Right lobe of liver (tissue), 6 donors: ENCODE results near the gene CACNA1D. TPM values are rescaled to one million over a fixed set of nuclear protein-coding genes. Genes with fewer than 3 reads are reported as not detected.

Source experiments
- ATAC-seq, 4 donors: fragments of 200-7000 bp; cut with Tn5 transposase; one replicate each; pipeline ENCODE4 v1.9.1; 2020; ENCODE audit warnings: mild to moderate bottlenecking in 4 of 4, moderate library complexity in 4 of 4
- DNase-seq, 3 donors: peaks; one replicate each; pipeline ENCODE4 v3.0.0-alpha.2; 2020
- H3K27ac ChIP-seq, 3 donors: fragments of 200-600 bp; one replicate each; pipeline ENCODE4 v1.8.0; 2022
- H3K27me3 ChIP-seq, 2 donors: fragments of 200-600 bp; one replicate each; pipeline ENCODE4 v1.8.0; 2022
- H3K36me3 ChIP-seq, 4 donors: fragments of 200-600 bp; sonication (generic) in 1 of 4; one replicate each; pipeline versions ENCODE4 v1.5.1 to v1.8.0; 2017 to 2022; ENCODE audit warnings: control low read depth in 1 of 4
- H3K4me1 ChIP-seq, 4 donors: fragments of 200-600 bp; sonication (generic) in 1 of 4; one replicate each; pipeline versions ENCODE4 v1.5.1 to v1.8.0; 2017 to 2022; ENCODE audit warnings: control low read depth in 1 of 4
- H3K4me3 ChIP-seq, 3 donors: fragments of 200-600 bp; one replicate each; pipeline ENCODE4 v1.8.0; 2022
- H3K9me3 ChIP-seq, 4 donors: fragments of 200-600 bp; sonication (generic) in 1 of 4; one replicate each; pipeline versions ENCODE4 v1.5.1 to v1.8.0; 2017 to 2022; ENCODE audit warnings: control low read depth in 1 of 4
- CTCF ChIP-seq, 4 donors: fragments of 200-600 bp in 3 of 4; fragments of 450-650 bp in 1 of 4; IDR thresholded peaks; one replicate each; pipeline versions ENCODE4 v1.5.1 to v1.8.0; 2016 to 2022; ENCODE audit warnings: antibody characterized with exemption in 4 of 4, mild to moderate bottlenecking in 2 of 4
- POLR2A ChIP-seq: fragments of 450-650 bp; IDR thresholded peaks from one replicate; pipeline ENCODE4 v1.6.1; 2017; ENCODE audit warnings: antibody characterized with exemption, mild to moderate bottlenecking
- WGBS: methylation state at CpG from one replicate; pipeline ENCODE4 v1.1.6; 2018; ENCODE audit warnings: low coverage, low lambda C conversion rate; ENCODE audit not compliant: insufficient coverage; ENCODE audit errors: missing lambda C conversion rate; 5-methylcytosine and 5-hydroxymethylcytosine counted together
- intact Hi-C, 2 donors: fragments of 100-400 bp; cut with DNase I; formaldehyde crosslinking; loops; one replicate each; pipeline versions ENCODE4 v1.11.2 to v1.14.1; 2022
- total RNA-seq, 6 experiments: library from RNA; depleted of rRNA in 2 of 6; stranded (reverse); fragments of >200 nt in 2 of 6; fragmentation: NEBNext Ultra II Directional in 3 of 6; extraction: Animal tissue kit (Norgen Biotek cat#: 25700) in 3 of 6; gene quantifications; one replicate each; pipeline versions ENCODE4 v1.1.0 to v1.2.4, GENCODE V29; 2016 to 2023
- donor health status: DM: no; HTN: yes; CAD: no.
- donor health status: DM: no; HTN: no; CAD: no.
- donor health status: DM: no; HTN: no; CAD: no.
- donor health status: DM: no; HTN: yes; CAD: no.
- donor health status: DM: no; HTN: yes; CAD: no.

The CACNA1D gene
- total RNA-seq, 6 experiments from 2014 or later, result 5.5 to 12.7 (median 9.3) TPM

- H3K36me3 ChIP-seq, result no peaks in the 10 kb centered on the region
- intact Hi-C loops, result no loop called here
- ATAC-seq (peak in 1 of 4 donors; percentile 14), DNase-seq (no peak)
- no CpG with 5 or more reads among the region's 1 CpG for whole genome bisulfite sequencing
- H3K9me3 ChIP-seq, result no peaks in the 10 kb centered on the region
- peaks cover 0 to 25% (median 12%) of the 10 kb centered on the region in 4 donors for H3K4me1 ChIP-seq
- no peak overlapping the region for H3K4me3 ChIP-seq
- no peaks in the 10 kb centered on the region for H3K27me3 ChIP-seq
- no peak overlapping the region for H3K27ac ChIP-seq
- TF ChIP-seq CTCF (IDR thresholded peaks at IDR 0.05) (no peak), POLR2A (no peak)
These were observed 12.2 kb upstream of the CACNA1D start for GRCh38 chr3:53482227-53482626.

GRCh38 chr3:53483821-53484220 is 10.6 kb upstream of the CACNA1D start:
- Histone ChIP-seq H3K9me3 (no peaks in the 10 kb centered on the region), H3K4me1 (peaks cover 0 to 13% (median 4%) of the 10 kb centered on the region in 4 donors), H3K36me3 (no peaks in the 10 kb centered on the region), H3K27me3 (no peaks in the 10 kb centered on the region), H3K27ac (no peak overlapping the region), H3K4me3 (no peak overlapping the region)
- intact Hi-C loops, result no loop called here
- no peak for DNase-seq
- ATAC-seq, result no peak
- no peak for TF ChIP-seq CTCF (IDR thresholded peaks at IDR 0.05)
- no peak for TF ChIP-seq POLR2A
- WGBS, result 72% methylated on average over 2 of the region's 2 CpGs

- intact Hi-C loops, result no loop called here
- DNase-seq, result no peak
- Histone ChIP-seq H3K4me3 (no peak overlapping the region), H3K36me3 (no peaks in the 10 kb centered on the region), H3K27ac (no peak overlapping the region), H3K27me3 (no peaks in the 10 kb centered on the region), H3K4me1 (peaks cover 0 to under 1% (median 0%) of the 10 kb centered on the region in 4 donors), H3K9me3 (no peaks in the 10 kb centered on the region)
- TF ChIP-seq CTCF (IDR thresholded peaks at IDR 0.05), result no peak
- no peak for TF ChIP-seq POLR2A
- ATAC-seq, result no peak
- WGBS, result 19% methylated on average over 1 of the region's 1 CpG
These were observed 9.4 kb upstream of the CACNA1D start for GRCh38 chr3:53484984-53485383.

GRCh38 chr3:53485675-53486403 is 8.6 kb upstream of the CACNA1D start:
- no peak overlapping the region for H3K4me3 ChIP-seq
- no peaks in the 10 kb centered on the region for H3K27me3 ChIP-seq
- H3K27ac ChIP-seq, result no peak overlapping the region
- H3K4me1 ChIP-seq, result no peaks in the 10 kb centered on the region
- DNase-seq (no peak), ATAC-seq (no peak)
- WGBS, result 29% methylated on average over 3 of the region's 3 CpGs
- intact Hi-C loops, result no loop called here
- no peaks in the 10 kb centered on the region for H3K9me3 ChIP-seq
- no peak for TF ChIP-seq CTCF (IDR thresholded peaks at IDR 0.05)
- no peak for TF ChIP-seq POLR2A
- H3K36me3 ChIP-seq, result no peaks in the 10 kb centered on the region
